Heart left ventricle (tissue), 16 donors: ENCODE results near the gene CNN3. TPM values are rescaled to one million over a fixed set of nuclear protein-coding genes. Genes with fewer than 3 reads are reported as not detected.

Source experiments
- ATAC-seq, 4 donors: fragments of 200-7000 bp; cut with Tn5 transposase; one replicate each; pipeline ENCODE4 v1.9.1; 2020 to 2022; ENCODE audit warnings: moderate library complexity in 4 of 4, mild to moderate bottlenecking in 3 of 4, moderate number of reproducible peaks in 1 of 4
- DNase-seq, 5 donors: peaks; one replicate each; pipeline ENCODE4 v3.0.0-alpha.2; 2020
- H3K27ac ChIP-seq, 12 donors: fragments of 200-600 bp; sonication (generic) in 4 of 12; one replicate each; pipeline versions ENCODE4 v1.5.0 to v1.8.0; 2016 to 2022; ENCODE audit warnings: mild to moderate bottlenecking in 2 of 12
- H3K27me3 ChIP-seq, 9 donors: fragments of 200-600 bp; sonication (generic) in 2 of 9; one replicate each; pipeline versions ENCODE4 v1.5.1 to v1.8.0; 2016 to 2022; ENCODE audit warnings: mild to moderate bottlenecking in 3 of 9
- H3K36me3 ChIP-seq, 9 donors: fragments of 200-600 bp; sonication (generic) in 2 of 9; one replicate each; pipeline versions ENCODE4 v1.5.0 to v1.8.0; 2018 to 2022; ENCODE audit warnings: mild to moderate bottlenecking in 2 of 9
- H3K4me1 ChIP-seq, 12 donors: fragments of 200-600 bp; sonication (generic) in 4 of 12; one replicate each; pipeline versions ENCODE4 v1.5.0 to v1.8.0; 2016 to 2022; ENCODE audit warnings: mild to moderate bottlenecking in 3 of 12
- H3K4me3 ChIP-seq, 12 donors: fragments of 200-600 bp; sonication (generic) in 4 of 12; one replicate each; pipeline versions ENCODE4 v1.5.0 to v1.8.0; 2017 to 2022; ENCODE audit warnings: mild to moderate bottlenecking in 9 of 12, moderate library complexity in 4 of 12
- H3K9me3 ChIP-seq, 12 donors: fragments of 200-600 bp; sonication (generic) in 4 of 12; one replicate each; pipeline versions ENCODE4 v1.5.0 to v1.8.0; 2016 to 2022; ENCODE audit warnings: mild to moderate bottlenecking in 1 of 12
- CTCF ChIP-seq, 12 donors: fragments of 200-600 bp; sonication (generic) in 4 of 12; IDR thresholded peaks; one replicate each; pipeline versions ENCODE4 v1.5.0 to v1.8.0; 2018 to 2022; ENCODE audit warnings: antibody characterized with exemption in 12 of 12, mild to moderate bottlenecking in 5 of 12
- POLR2A ChIP-seq, 2 donors: fragments of 450-650 bp; IDR thresholded peaks; one replicate each; pipeline ENCODE4 v1.6.1; 2017; ENCODE audit warnings: antibody characterized with exemption in 2 of 2, mild to moderate bottlenecking in 2 of 2, moderate library complexity in 2 of 2
- WGBS, 4 donors: extraction: QIAGEN DNeasy Blood & Tissue Kit in 2 of 4; methylation state at CpG; one replicate each; pipeline versions ENCODE4 v1.1.5 to v1.1.7; 2013 to 2018; 5-methylcytosine and 5-hydroxymethylcytosine counted together
- intact Hi-C, 10 donors: fragments of 100-400 bp; cut with DNase I; formaldehyde crosslinking; loops; one replicate each; pipeline versions ENCODE4 v1.11.1 to v1.14.2; 2022
- long read RNA-seq, 3 donors: library from polyadenylated mRNA; unstranded; transcript quantifications; one replicate each; pipeline ENCODE4 v2.0.0, GENCODE V29; 2020 to 2021
- polyA plus RNA-seq, 2 donors: library from polyadenylated mRNA; stranded (reverse); fragments of 200-250 nt; gene quantifications; one replicate each; pipeline ENCODE4 v1.2.3, GENCODE V29; 2013
- total RNA-seq, 9 donors: library from RNA; depleted of rRNA in 2 of 9; stranded (reverse); fragments of >200 nt in 2 of 9; fragmentation: NEBNext Ultra II Directional in 3 of 9; extraction: Animal tissue kit (Norgen Biotek cat#: 25700) in 3 of 9; gene quantifications; one replicate each; pipeline versions ENCODE4 v1.1.0 to v1.2.4, GENCODE V29; 2016 to 2023
- donor health status: ischemic (EF 13 %, LVEDD 7.1; RV severe dilation, severe dysfunction).
- donor health status: healthy with polysubstance abuse.
- donor health status: DM: no; HTN: yes; CAD: no.
- donor health status: DM: no; HTN: no; CAD: no.
- donor health status: ischemic (EF 25% LVEDD 6.9; RV normal size, moderate dysfunction).
- donor health status: ischemic (EF 25% LVEDD 5.7; RV mildly dilated, moderate dysfunction).
- donor health status: healthy.
- donor health status: DM: yes; HTN: yes; CAD: no.
- donor health status: ischemic (EF 35%, LVEDD 5.7; RV mildly dilated, moderate dysfunction).
- donor health status: nonischemic (EF 11% LVEDD 7.7; RV severe dilation, severe dysfunction).
- donor health status: DM: yes; HTN: yes; CAD: no.
- donor health status: PGD.
- donor health status: ischemic (EF 29% LVEDD 5.4; RV normal size, mild dysfunction).
- donor health status: nonischemic (EF 23%, LVEDD 6.1; RV moderate dilation, normal function).

CNN3 gene
- 100 to 1,000 TPM in 1 of 9 donors, 10 to 100 TPM in 8; 53.0 to 115 (median 74.1) TPM for total RNA-seq
- polyA plus RNA-seq, result 10 to 100 TPM; 23.8 to 63.4 TPM
- long read RNA-seq, donor 1, transcript CNN3-201 (7 exons, 2,165 nt), result major isoform, 120 of 126 reads
- long read RNA-seq, donor 1, partial matches to known transcripts, result 1 of 126 reads
- long read RNA-seq, donor 1, other reads (novel, unspliced or antisense), result 5 of 126 reads
- long read RNA-seq, donor 2, transcript CNN3-201 (7 exons, 2,165 nt), result major isoform, 376 of 391 reads
- long read RNA-seq, donor 2, partial matches to known transcripts, result 1 of 391 reads
- long read RNA-seq, donor 2, other reads (novel, unspliced or antisense), result 13 of 391 reads
- long read RNA-seq, donor 3, transcript CNN3-201 (7 exons, 2,165 nt), result major isoform, 154 of 161 reads
- long read RNA-seq, donor 3, partial matches to known transcripts, result 2 of 161 reads
- long read RNA-seq, donor 3, other reads (novel, unspliced or antisense), result 5 of 161 reads

- Histone ChIP-seq H3K4me1 (peaks cover 8 to 59% (median 43%) of the 10 kb centered on the region in 12 donors), H3K36me3 (peaks cover 0 to 5% (median 0%) of the 10 kb centered on the region in 9 donors), H3K27ac (peak within 1 kb of the TSS; percentile 95 to 100 (median 97)), H3K4me3 (peak within 1 kb of the TSS; percentile 69 to 95 (median 80)), H3K27me3 (peaks cover 0 to 24% (median 0%) of the 10 kb centered on the region in 9 donors), H3K9me3 (no peaks in the 10 kb centered on the region)
- DNase-seq, result peak; percentile 94 to 96 (median 95)
- ATAC-seq, result peak; percentile 92 to 96 (median 94)
- intact Hi-C loops, result loop anchor here in 9 of 10 donors (1.0 to 10.0 kb wide), 13 partner anchors 35 to 118 kb away; no protein-coding TSS in a partner anchor
- peak; percentile 76 to 98 for TF ChIP-seq POLR2A (IDR thresholded peaks at IDR 0.05)
- no peak for TF ChIP-seq CTCF (IDR thresholded peaks at IDR 0.05)
- WGBS, 4 donors, result 0% methylated on average over 17 to 57 of the region's 57 CpGs
These were observed at the start of gene CNN3 for GRCh38 chr1:94926915-94927404. Gene CNN3 (minus strand): TSS chr1:94927110. CDS start chr1:94926894, 216 bp downstream.

GRCh38 chr1:94974824-94975223 lies 47.9 kb upstream of the CNN3 start:
- H3K4me3 ChIP-seq, result no peak overlapping the region
- TF ChIP-seq POLR2A (IDR thresholded peaks at IDR 0.05), result no peak
- no peak for TF ChIP-seq CTCF (IDR thresholded peaks at IDR 0.05)
- H3K9me3 ChIP-seq, result no peaks in the 10 kb centered on the region
- DNase-seq (no peak), ATAC-seq (peak in 1 of 4 donors; percentile 67)
- no peaks in the 10 kb centered on the region for H3K27me3 ChIP-seq
- 85 to 98% (median 88%) methylated on average over 1 of the region's 1 CpG for WGBS, 4 donors
- H3K36me3 ChIP-seq, result no peaks in the 10 kb centered on the region
- H3K27ac ChIP-seq, result peak overlapping the region in 11 of 12 donors; percentile 6 to 85 (median 33)
- peaks cover 0 to 46% (median 31%) of the 10 kb centered on the region in 12 donors for H3K4me1 ChIP-seq
- intact Hi-C loops, result loop anchor here in 1 of 10 donors (5.0 kb wide), 1 partner anchor 32 kb away; no protein-coding TSS in a partner anchor

- no peaks in the 10 kb centered on the region for H3K27me3 ChIP-seq
- H3K36me3 ChIP-seq, result no peaks in the 10 kb centered on the region
- peak overlapping the region in 11 of 12 donors; percentile 6 to 85 (median 33) for H3K27ac ChIP-seq
- no peak overlapping the region for H3K4me3 ChIP-seq
- peaks cover 0 to 40% (median 26%) of the 10 kb centered on the region in 12 donors for H3K4me1 ChIP-seq
- intact Hi-C loops, result loop anchor here in 1 of 10 donors (5.0 kb wide), 1 partner anchor 33 kb away; no protein-coding TSS in a partner anchor
- no peak for TF ChIP-seq CTCF (IDR thresholded peaks at IDR 0.05)
- no peak for TF ChIP-seq POLR2A (IDR thresholded peaks at IDR 0.05)
- no peaks in the 10 kb centered on the region for H3K9me3 ChIP-seq
- ATAC-seq (peak in 2 of 4 donors; percentile 31 to 60), DNase-seq (no peak)
- WGBS, 4 donors, result 38 to 56% (median 44%) methylated on average over 1 of the region's 1 CpG
These were observed 47.3 kb upstream of the CNN3 start for GRCh38 chr1:94974241-94974640.
